GM04504 (cell line): ENCODE measurements around the gene SAMD1.

Experiments used
- DNase-seq: peaks from one replicate; pipeline ENCODE4 v3.0.0-alpha.2; 2012; ENCODE audit warnings: low read depth

Gene SAMD1

GRCh38 chr19:14113762-14114414 lies 23.3 kb upstream of the SAMD1 start:
- no peak for DNase-seq

GRCh38 chr19:14112809-14113385 lies 22.3 kb upstream of the SAMD1 start:
- DNase-seq, result no peak

GRCh38 chr19:14112051-14112808 lies 21.7 kb upstream of the SAMD1 start:
- DNase-seq, result no peak

- DNase-seq, result no peak
These were observed 20.9 kb upstream of the SAMD1 start for GRCh38 chr19:14111486-14111885.

- no peak for DNase-seq
These were observed 20.1 kb upstream of the SAMD1 start for GRCh38 chr19:14110650-14111049.

GRCh38 chr19:14107581-14108461 lies 17.3 kb upstream of the SAMD1 start:
- DNase-seq, result no peak

- no peak for DNase-seq
These were observed 16.3 kb upstream of the SAMD1 start for GRCh38 chr19:14106840-14107239.

- no peak for DNase-seq
These were observed 15.1 kb upstream of the SAMD1 start for GRCh38 chr19:14105680-14106079.

GRCh38 chr19:14103310-14103709 lies 12.8 kb upstream of the SAMD1 start:
- DNase-seq, result no peak

- no peak for DNase-seq
These were observed 12.2 kb upstream of the SAMD1 start for GRCh38 chr19:14102756-14103155.

- no peak for DNase-seq
These were observed 11.6 kb upstream of the SAMD1 start for GRCh38 chr19:14102102-14102696.

GRCh38 chr19:14101003-14101545 lies 10.5 kb upstream of the SAMD1 start:
- DNase-seq, result no peak

- no peak for DNase-seq
These were observed 7.1 kb upstream of the SAMD1 start for GRCh38 chr19:14097532-14098151.

- DNase-seq, result no peak
These were observed 5.9 kb upstream of the SAMD1 start for GRCh38 chr19:14096272-14096992.

GRCh38 chr19:14094854-14095253 lies 4.3 kb upstream of the SAMD1 start:
- no peak for DNase-seq

GRCh38 chr19:14093117-14093823 lies 2.7 kb upstream of the SAMD1 start:
- DNase-seq, result no peak

- DNase-seq, result no peak
These were observed 1.4 kb upstream of the SAMD1 start for GRCh38 chr19:14091813-14092462.

GRCh38 chr19:14091081-14091812 lies 696 bp upstream of the SAMD1 start:
- DNase-seq, result no peak
